ENCODE results near the gene CNOT1. TPM values are rescaled to one million over a fixed set of nuclear protein-coding genes. Genes with fewer than 3 reads are reported as not detected.

CNOT1 gene
- polyA plus RNA-seq, 1 donor (not counting 4 experiments of a cell fraction or from before 2014, with no cell fraction given): 163 TPM

GRCh38 chr16:58658796-58659211 is 29.2 kb upstream of the CNOT1 start:
- Histone ChIP-seq H3K4me2 (ENCODE audit: control insufficient read depth, extremely low read depth, insufficient read depth, low read depth, low read length) (no peak overlapping the region), H3K27me3 (ENCODE audit: control insufficient read depth, extremely low read depth, insufficient read depth, low read length) (no peaks in the 10 kb centered on the region), H4K20me1 (ENCODE audit: control insufficient read depth, extremely low read depth, insufficient read depth, low read length) (no peaks in the 10 kb centered on the region), H3K9me1 (ENCODE audit: control insufficient read depth, extremely low read depth, insufficient read depth, low read length) (no peaks in the 10 kb centered on the region), H3K9ac (ENCODE audit: control insufficient read depth, extremely low read depth, insufficient read depth, low read length) (no peak overlapping the region), H3K36me3 (ENCODE audit: control insufficient read depth in 2 of 2, extremely low read depth in 1 of 2, insufficient read depth in 2 of 2, low read length in 2 of 2) (no peaks in the 10 kb centered on the region), H2AFZ (ENCODE audit: control insufficient read depth, low read length) (no peak overlapping the region), H3K4me3 (ENCODE audit: control insufficient read depth in 2 of 3, extremely low read depth in 1 of 3, insufficient read depth in 2 of 3, low read depth in 1 of 3, low read length in 3 of 3) (no peak overlapping the region), H3K4me1 (ENCODE audit: control insufficient read depth, extremely low read depth, insufficient read depth, low read length) (no peaks in the 10 kb centered on the region), H3K79me2 (ENCODE audit: control insufficient read depth, insufficient read depth, low read length) (no peaks in the 10 kb centered on the region), H3K9me3 (ENCODE audit: control insufficient read depth, low read depth, low read length) (no peaks in the 10 kb centered on the region), H3K27ac (ENCODE audit: control insufficient read depth, insufficient read depth, low read length) (no peak overlapping the region)
- dilution Hi-C loops (cut with MboI; ENCODE audit: extremely low pct_ligation_motif_present, low sequenced_read_pairs): no loop called here
- TF ChIP-seq EZH2 (IDR thresholded peaks at IDR 0.05; ENCODE audit: low read length): no peak
- FAIRE-seq: no peak
- DNase-seq (ENCODE audit: low read depth, low spot score): no peak

GRCh38 chr16:58656899-58657298 is 27.3 kb upstream of the CNOT1 start:
- H3K9me3 ChIP-seq (ENCODE audit: control insufficient read depth, low read depth, low read length): no peaks in the 10 kb centered on the region
- no peak overlapping the region for H3K27ac ChIP-seq (ENCODE audit: control insufficient read depth, insufficient read depth, low read length)
- no peaks in the 10 kb centered on the region for H3K36me3 ChIP-seq (ENCODE audit: control insufficient read depth in 2 of 2, extremely low read depth in 1 of 2, insufficient read depth in 2 of 2, low read length in 2 of 2)
- dilution Hi-C loops (cut with MboI; ENCODE audit: extremely low pct_ligation_motif_present, low sequenced_read_pairs): no loop called here
- TF ChIP-seq CTCF (optimal IDR thresholded peaks at IDR 0.05 in 1 of 3, IDR thresholded peaks at IDR 0.05 in 1 of 3, conservative IDR thresholded peaks at IDR 0.05 in 1 of 3; ENCODE audit: extremely low read depth in 1 of 3, insufficient read depth in 2 of 3, low read length in 3 of 3) (no peak), EZH2 (IDR thresholded peaks at IDR 0.05; ENCODE audit: low read length) (no peak)
- H3K27me3 ChIP-seq (ENCODE audit: control insufficient read depth, extremely low read depth, insufficient read depth, low read length): no peaks in the 10 kb centered on the region
- H3K9me1 ChIP-seq (ENCODE audit: control insufficient read depth, extremely low read depth, insufficient read depth, low read length): no peaks in the 10 kb centered on the region
- no peaks in the 10 kb centered on the region for H4K20me1 ChIP-seq (ENCODE audit: control insufficient read depth, extremely low read depth, insufficient read depth, low read length)
- DNase-seq (ENCODE audit: low read depth, low spot score) (no peak), FAIRE-seq (no peak)
- no peak overlapping the region for H3K9ac ChIP-seq (ENCODE audit: control insufficient read depth, extremely low read depth, insufficient read depth, low read length)
- H3K4me2 ChIP-seq (ENCODE audit: control insufficient read depth, extremely low read depth, insufficient read depth, low read depth, low read length): no peak overlapping the region
- no peak overlapping the region for H3K4me3 ChIP-seq (ENCODE audit: control insufficient read depth in 2 of 3, extremely low read depth in 1 of 3, insufficient read depth in 2 of 3, low read depth in 1 of 3, low read length in 3 of 3)
- no peak overlapping the region for H2AFZ ChIP-seq (ENCODE audit: control insufficient read depth, low read length)
- no peaks in the 10 kb centered on the region for H3K79me2 ChIP-seq (ENCODE audit: control insufficient read depth, insufficient read depth, low read length)
- H3K4me1 ChIP-seq (ENCODE audit: control insufficient read depth, extremely low read depth, insufficient read depth, low read length): peaks cover 2% of the 10 kb centered on the region

DNA sequence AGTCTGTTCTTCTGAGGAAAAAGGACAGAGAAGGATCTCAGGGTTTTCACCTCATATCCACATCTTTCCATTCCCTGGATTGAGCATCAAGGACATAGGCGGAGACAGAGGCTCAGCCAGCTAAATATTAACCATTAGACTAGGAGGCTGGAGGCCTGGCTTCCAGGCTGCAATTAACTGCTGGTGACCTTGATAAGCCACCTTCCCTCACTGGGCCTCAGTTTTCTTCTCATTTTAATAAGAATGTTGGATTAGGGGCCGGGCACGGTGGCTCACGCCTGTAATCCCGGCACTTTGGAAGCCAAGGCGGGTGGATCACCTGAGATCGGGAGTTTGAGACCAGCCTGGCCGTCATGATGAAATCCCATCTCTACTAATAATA is 25.6 kb upstream of the CNOT1 start:
- no peaks in the 10 kb centered on the region for H3K36me3 ChIP-seq (ENCODE audit: control insufficient read depth in 2 of 2, extremely low read depth in 1 of 2, insufficient read depth in 2 of 2, low read length in 2 of 2)
- no peak for FAIRE-seq
- dilution Hi-C loops (cut with MboI; ENCODE audit: extremely low pct_ligation_motif_present, low sequenced_read_pairs): no loop called here

More for the DNA sequence above, 25.6 kb upstream of the CNOT1 start:
- H4K20me1 ChIP-seq (ENCODE audit: control insufficient read depth, extremely low read depth, insufficient read depth, low read length): no peaks in the 10 kb centered on the region
- H3K9me1 ChIP-seq (ENCODE audit: control insufficient read depth, extremely low read depth, insufficient read depth, low read length): no peaks in the 10 kb centered on the region
- H3K27me3 ChIP-seq (ENCODE audit: control insufficient read depth, extremely low read depth, insufficient read depth, low read length): no peaks in the 10 kb centered on the region
- H3K4me1 ChIP-seq (ENCODE audit: control insufficient read depth, extremely low read depth, insufficient read depth, low read length): peaks cover 9% of the 10 kb centered on the region
- no peaks in the 10 kb centered on the region for H3K79me2 ChIP-seq (ENCODE audit: control insufficient read depth, insufficient read depth, low read length)
- H3K9ac ChIP-seq (ENCODE audit: control insufficient read depth, extremely low read depth, insufficient read depth, low read length): no peak overlapping the region
- TF ChIP-seq EZH2 (IDR thresholded peaks at IDR 0.05; ENCODE audit: low read length): no peak
- TF ChIP-seq CTCF (optimal IDR thresholded peaks at IDR 0.05 in 1 of 3, IDR thresholded peaks at IDR 0.05 in 1 of 3, conservative IDR thresholded peaks at IDR 0.05 in 1 of 3; ENCODE audit: extremely low read depth in 1 of 3, insufficient read depth in 2 of 3, low read length in 3 of 3): no peak
- H2AFZ ChIP-seq (ENCODE audit: control insufficient read depth, low read length): no peak overlapping the region
- H3K9me3 ChIP-seq (ENCODE audit: control insufficient read depth, low read depth, low read length): no peaks in the 10 kb centered on the region
- no peak overlapping the region for H3K4me2 ChIP-seq (ENCODE audit: control insufficient read depth, extremely low read depth, insufficient read depth, low read depth, low read length)
- H3K27ac ChIP-seq (ENCODE audit: control insufficient read depth, insufficient read depth, low read length): no peak overlapping the region
- DNase-seq (ENCODE audit: low read depth, low spot score): no peak
- no peak overlapping the region for H3K4me3 ChIP-seq (ENCODE audit: control insufficient read depth in 2 of 3, extremely low read depth in 1 of 3, insufficient read depth in 2 of 3, low read depth in 1 of 3, low read length in 3 of 3)

Measured in keratinocyte (primary cell).